Neural cell (in vitro differentiated cells): ENCODE data around the gene ERRFI1. TPM values are rescaled to one million over a fixed set of nuclear protein-coding genes. Genes with fewer than 3 reads are reported as not detected.

Source experiments
- H2AFZ ChIP-seq: fragments of 200-600, 300-800 bp; sonication (generic), shearing (Covaris generic); 2 replicates; pipeline ENCODE4 v1.6.0; 2014; ENCODE audit warnings: low read depth, mild to moderate bottlenecking, antibody characterized with exemption, low read length, moderate library complexity
- H3F3A ChIP-seq: fragments of 200-600 bp; shearing (Covaris generic); 2 replicates; pipeline ENCODE4 v1.6.1; 2016; ENCODE audit warnings: mild to moderate bottlenecking, moderate library complexity, mixed read lengths, antibody characterized with exemption, low read length; ENCODE audit not compliant: insufficient read depth, poor library complexity, severe bottlenecking
- H3K27ac ChIP-seq: fragments of 200-600, 300-800 bp; sonication (generic), shearing (Covaris generic); 2 replicates; pipeline ENCODE4 v1.5.1; 2014; ENCODE audit warnings: mild to moderate bottlenecking, low read length, moderate library complexity
- H3K27me3 ChIP-seq: fragments of 300-800, 200-600 bp; sonication (generic), shearing (Covaris generic); 2 replicates; pipeline ENCODE4 v1.6.0; 2014; ENCODE audit warnings: mild to moderate bottlenecking, low read depth, low read length, moderate library complexity; ENCODE audit not compliant: insufficient read depth
- H3K36me3 ChIP-seq: fragments of 300-800, 200-600 bp; sonication (generic), shearing (Covaris generic); 2 replicates; pipeline ENCODE4 v1.5.1; 2014; ENCODE audit warnings: mild to moderate bottlenecking, antibody characterized with exemption, low read length, moderate library complexity; ENCODE audit not compliant: insufficient read depth
- H3K4me2 ChIP-seq: fragments of 300-800, 200-600 bp; sonication (generic), shearing (Covaris generic); 2 replicates; pipeline ENCODE4 v1.6.0; 2014; ENCODE audit warnings: mild to moderate bottlenecking, low read length
- H3K4me3 ChIP-seq: fragments of 300-800, 200-600 bp; sonication (generic), shearing (Covaris generic); 2 replicates; pipeline ENCODE4 v1.5.1; 2014; ENCODE audit warnings: mild to moderate bottlenecking, low read length, moderate library complexity
- H3K79me2 ChIP-seq: fragments of 200-600 bp; shearing (Covaris generic); replicated peaks from 2 replicates; pipeline ENCODE4 v1.6.0; 2014; ENCODE audit warnings: mild to moderate bottlenecking, low read length, moderate library complexity; ENCODE audit not compliant: insufficient read depth
- H3K9ac ChIP-seq: fragments of 300-800, 200-600 bp; sonication (generic), shearing (Covaris generic); 2 replicates; pipeline ENCODE4 v1.6.1; 2016; ENCODE audit warnings: mild to moderate bottlenecking, low read length, mixed read lengths
- H3K9me2 ChIP-seq: fragments of 200-600 bp; shearing (Covaris generic); 2 replicates; pipeline ENCODE4 v1.6.1; 2016; ENCODE audit warnings: mild to moderate bottlenecking, low read length, mixed read lengths; ENCODE audit not compliant: insufficient read depth
- H3K9me3 ChIP-seq: fragments of 200-600, 300-800 bp; sonication (generic), shearing (Covaris generic); 2 replicates; pipeline ENCODE4 v1.6.1; 2016; ENCODE audit warnings: mild to moderate bottlenecking, mixed run types, low read length, moderate library complexity, mixed read lengths
- H4K20me1 ChIP-seq: fragments of 200-600 bp; shearing (Covaris generic); 2 replicates; pipeline ENCODE4 v1.6.1; 2016; ENCODE audit warnings: mild to moderate bottlenecking, mixed run types; ENCODE audit not compliant: insufficient read depth
- EP300 ChIP-seq: fragments of 450-650 bp; conservative IDR thresholded peaks from 2 replicates; pipeline ENCODE4 v1.6.1; 2014; ENCODE audit warnings: antibody characterized with exemption, mild to moderate bottlenecking, moderate library complexity; ENCODE audit not compliant: poor library complexity, severe bottlenecking
- EZH2 ChIP-seq: fragments of 200-600, 300-800 bp; shearing (Covaris generic), sonication (generic); IDR thresholded peaks from 2 replicates; pipeline ENCODE4 v1.6.1; 2014; ENCODE audit warnings: antibody characterized with exemption, low read length, borderline replicate concordance, mild to moderate bottlenecking; ENCODE audit not compliant: insufficient read depth, poor library complexity, severe bottlenecking
- MXI1 ChIP-seq: fragments of 450-650 bp; conservative IDR thresholded peaks from 2 replicates; pipeline ENCODE4 v1.6.1; 2014; ENCODE audit warnings: antibody characterized with exemption, mild to moderate bottlenecking; ENCODE audit not compliant: poor library complexity, severe bottlenecking
- POLR2AphosphoS5 ChIP-seq: IDR thresholded peaks from 2 replicates; pipeline ENCODE4 v1.6.1; 2012
- RAD21 ChIP-seq: fragments of 450-650 bp; conservative IDR thresholded peaks from 2 replicates; pipeline ENCODE4 v1.6.1; 2014; ENCODE audit warnings: antibody characterized with exemption, mild to moderate bottlenecking, moderate library complexity
- SMC3 ChIP-seq: fragments of 450-650 bp; conservative IDR thresholded peaks from 2 replicates; pipeline ENCODE4 v1.6.1; 2014; ENCODE audit warnings: antibody characterized with exemption, mild to moderate bottlenecking, moderate library complexity; ENCODE audit not compliant: poor library complexity
- TAF1 ChIP-seq: IDR thresholded peaks from 2 replicates; pipeline ENCODE4 v1.6.1; 2012; ENCODE audit warnings: low read depth
- polyA minus RNA-seq: library from RNA; depleted of rRNA, polyadenylated mRNA; stranded (reverse); fragments of >200 nt; gene quantifications from 2 replicates; pipeline ENCODE4 v1.2.3, GENCODE V29; 2014
- polyA plus RNA-seq: library from polyadenylated mRNA; depleted of rRNA; stranded (reverse); fragments of >200 nt; gene quantifications from 2 replicates; pipeline ENCODE4 v1.2.3, GENCODE V29; 2014
- TF ChIP-seq, protein P1 (sequence below): fragments of 450-650 bp; IDR thresholded peaks from 2 replicates; pipeline ENCODE4 v1.5.1; 2014; ENCODE audit warnings: antibody characterized with exemption, mild to moderate bottlenecking, moderate library complexity; ENCODE audit not compliant: poor library complexity, severe bottlenecking
- TF ChIP-seq, protein P2 (sequence below): IDR thresholded peaks from 2 replicates; pipeline ENCODE4 v1.6.1; 2012; ENCODE audit warnings: borderline replicate concordance

The ERRFI1 gene, protein sequence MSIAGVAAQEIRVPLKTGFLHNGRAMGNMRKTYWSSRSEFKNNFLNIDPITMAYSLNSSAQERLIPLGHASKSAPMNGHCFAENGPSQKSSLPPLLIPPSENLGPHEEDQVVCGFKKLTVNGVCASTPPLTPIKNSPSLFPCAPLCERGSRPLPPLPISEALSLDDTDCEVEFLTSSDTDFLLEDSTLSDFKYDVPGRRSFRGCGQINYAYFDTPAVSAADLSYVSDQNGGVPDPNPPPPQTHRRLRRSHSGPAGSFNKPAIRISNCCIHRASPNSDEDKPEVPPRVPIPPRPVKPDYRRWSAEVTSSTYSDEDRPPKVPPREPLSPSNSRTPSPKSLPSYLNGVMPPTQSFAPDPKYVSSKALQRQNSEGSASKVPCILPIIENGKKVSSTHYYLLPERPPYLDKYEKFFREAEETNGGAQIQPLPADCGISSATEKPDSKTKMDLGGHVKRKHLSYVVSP
- polyA plus RNA-seq = 72.5 and 72.9 TPM in 2 replicates
- 53.9 and 54.0 TPM in 2 replicates for polyA minus RNA-seq

DNA sequence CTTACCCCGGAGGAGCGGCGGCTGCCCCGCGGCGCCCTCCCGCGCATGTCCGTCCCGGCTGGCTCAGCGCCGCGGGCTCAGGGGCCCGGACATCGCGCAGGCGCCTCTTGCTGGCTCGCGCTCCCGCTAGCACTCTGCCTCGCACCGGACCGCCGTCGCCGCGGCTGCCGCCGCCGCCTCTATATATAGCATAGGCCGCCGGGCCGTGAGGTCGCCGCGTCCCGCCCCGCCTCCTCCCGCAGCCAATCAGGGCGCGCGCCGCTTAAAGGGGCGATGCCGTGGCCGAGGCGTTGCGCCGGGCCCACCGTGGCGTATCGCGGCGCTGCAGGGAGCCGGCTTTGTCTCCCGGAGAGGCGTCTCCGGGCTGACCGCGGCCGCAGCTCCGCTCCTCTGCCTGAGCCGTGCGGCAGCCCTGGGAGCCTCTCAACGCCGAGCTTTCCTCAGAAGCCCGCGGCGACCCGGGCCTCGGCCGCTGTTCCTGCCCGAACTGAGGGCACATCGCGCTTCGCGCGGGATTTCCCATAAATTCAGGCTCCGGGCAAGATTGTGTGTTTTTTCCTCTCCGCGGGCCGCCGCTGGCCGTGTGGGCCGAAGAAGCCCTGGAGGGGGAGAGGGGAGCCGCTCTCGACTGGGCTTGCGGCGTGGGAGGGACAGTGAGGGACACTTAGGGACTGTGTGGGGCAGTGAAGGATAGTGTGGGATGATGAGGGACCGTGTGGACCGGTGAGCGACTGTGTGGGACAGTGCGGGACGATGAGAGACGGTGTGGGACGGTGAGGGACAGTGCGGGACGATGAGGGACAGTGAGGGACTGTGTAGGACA, at the start of gene ERRFI1:
Gene ERRFI1, minus strand, starts transcription at position 157 of the 823 bp plus-strand sequence. CDS start 10,690 bp downstream, outside the sequence.
- H3K27me3 ChIP-seq = no peaks in the 10 kb centered on the region
- H3K9ac ChIP-seq = peak within 1 kb of the TSS; percentile 89
- H3K4me2 ChIP-seq = peak within 1 kb of the TSS; percentile 76
- peak within 1 kb of the TSS; percentile 68 for H3K4me3 ChIP-seq
- H3K36me3 ChIP-seq = no peaks in the 10 kb centered on the region
- H3K79me2 ChIP-seq = peaks cover 42% of the 10 kb centered on the region
- H3K9me2 ChIP-seq = no peaks in the 10 kb centered on the region
- no peaks in the 10 kb centered on the region for H3F3A ChIP-seq
- H3K27ac ChIP-seq = peak within 1 kb of the TSS; percentile 88
- TF ChIP-seq, protein P1, sequence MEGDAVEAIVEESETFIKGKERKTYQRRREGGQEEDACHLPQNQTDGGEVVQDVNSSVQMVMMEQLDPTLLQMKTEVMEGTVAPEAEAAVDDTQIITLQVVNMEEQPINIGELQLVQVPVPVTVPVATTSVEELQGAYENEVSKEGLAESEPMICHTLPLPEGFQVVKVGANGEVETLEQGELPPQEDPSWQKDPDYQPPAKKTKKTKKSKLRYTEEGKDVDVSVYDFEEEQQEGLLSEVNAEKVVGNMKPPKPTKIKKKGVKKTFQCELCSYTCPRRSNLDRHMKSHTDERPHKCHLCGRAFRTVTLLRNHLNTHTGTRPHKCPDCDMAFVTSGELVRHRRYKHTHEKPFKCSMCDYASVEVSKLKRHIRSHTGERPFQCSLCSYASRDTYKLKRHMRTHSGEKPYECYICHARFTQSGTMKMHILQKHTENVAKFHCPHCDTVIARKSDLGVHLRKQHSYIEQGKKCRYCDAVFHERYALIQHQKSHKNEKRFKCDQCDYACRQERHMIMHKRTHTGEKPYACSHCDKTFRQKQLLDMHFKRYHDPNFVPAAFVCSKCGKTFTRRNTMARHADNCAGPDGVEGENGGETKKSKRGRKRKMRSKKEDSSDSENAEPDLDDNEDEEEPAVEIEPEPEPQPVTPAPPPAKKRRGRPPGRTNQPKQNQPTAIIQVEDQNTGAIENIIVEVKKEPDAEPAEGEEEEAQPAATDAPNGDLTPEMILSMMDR = no peak
- TF ChIP-seq TAF1 (peak; percentile 73), MXI1 (peak; percentile 59), EZH2 (no peak), EP300 (peak; percentile 48), POLR2AphosphoS5 (peak; percentile 96), RAD21 (no peak), SMC3 (peak; percentile 13)
- TF ChIP-seq, protein P2, sequence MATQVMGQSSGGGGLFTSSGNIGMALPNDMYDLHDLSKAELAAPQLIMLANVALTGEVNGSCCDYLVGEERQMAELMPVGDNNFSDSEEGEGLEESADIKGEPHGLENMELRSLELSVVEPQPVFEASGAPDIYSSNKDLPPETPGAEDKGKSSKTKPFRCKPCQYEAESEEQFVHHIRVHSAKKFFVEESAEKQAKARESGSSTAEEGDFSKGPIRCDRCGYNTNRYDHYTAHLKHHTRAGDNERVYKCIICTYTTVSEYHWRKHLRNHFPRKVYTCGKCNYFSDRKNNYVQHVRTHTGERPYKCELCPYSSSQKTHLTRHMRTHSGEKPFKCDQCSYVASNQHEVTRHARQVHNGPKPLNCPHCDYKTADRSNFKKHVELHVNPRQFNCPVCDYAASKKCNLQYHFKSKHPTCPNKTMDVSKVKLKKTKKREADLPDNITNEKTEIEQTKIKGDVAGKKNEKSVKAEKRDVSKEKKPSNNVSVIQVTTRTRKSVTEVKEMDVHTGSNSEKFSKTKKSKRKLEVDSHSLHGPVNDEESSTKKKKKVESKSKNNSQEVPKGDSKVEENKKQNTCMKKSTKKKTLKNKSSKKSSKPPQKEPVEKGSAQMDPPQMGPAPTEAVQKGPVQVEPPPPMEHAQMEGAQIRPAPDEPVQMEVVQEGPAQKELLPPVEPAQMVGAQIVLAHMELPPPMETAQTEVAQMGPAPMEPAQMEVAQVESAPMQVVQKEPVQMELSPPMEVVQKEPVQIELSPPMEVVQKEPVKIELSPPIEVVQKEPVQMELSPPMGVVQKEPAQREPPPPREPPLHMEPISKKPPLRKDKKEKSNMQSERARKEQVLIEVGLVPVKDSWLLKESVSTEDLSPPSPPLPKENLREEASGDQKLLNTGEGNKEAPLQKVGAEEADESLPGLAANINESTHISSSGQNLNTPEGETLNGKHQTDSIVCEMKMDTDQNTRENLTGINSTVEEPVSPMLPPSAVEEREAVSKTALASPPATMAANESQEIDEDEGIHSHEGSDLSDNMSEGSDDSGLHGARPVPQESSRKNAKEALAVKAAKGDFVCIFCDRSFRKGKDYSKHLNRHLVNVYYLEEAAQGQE = peak; percentile 62
- H3K9me3 ChIP-seq = no peaks in the 10 kb centered on the region
- H2AFZ ChIP-seq = peak within 1 kb of the TSS; percentile 96
- H4K20me1 ChIP-seq = peaks cover 3% of the 10 kb centered on the region

DNA sequence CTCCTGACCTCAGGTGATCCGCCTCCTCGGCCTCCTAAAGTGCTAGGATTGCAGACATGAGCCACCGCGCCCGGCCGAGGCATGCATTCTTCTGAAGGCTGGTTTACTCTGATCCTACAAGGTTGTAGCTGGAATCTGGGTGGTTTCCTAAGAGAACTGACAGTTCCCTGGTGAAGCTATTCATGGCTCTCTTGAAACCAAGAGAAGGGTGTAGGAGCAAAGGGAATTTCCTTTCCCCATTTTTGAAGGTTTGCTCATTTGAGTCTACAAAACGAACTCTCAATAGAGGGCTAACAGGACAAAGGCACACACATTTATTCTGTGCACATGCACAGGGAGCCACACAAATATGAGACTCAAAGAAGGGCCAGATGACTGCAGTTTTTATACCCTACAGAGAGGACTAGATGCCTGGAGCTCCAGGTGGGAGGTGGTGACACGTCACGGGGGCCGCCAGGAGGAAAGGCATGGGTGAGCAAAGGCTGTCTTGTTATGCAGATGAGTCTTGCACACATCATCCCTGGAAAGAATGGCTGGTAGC, 49.5 kb upstream of the ERRFI1 start:
- Histone ChIP-seq H3K4me2 (no peak overlapping the region), H3K36me3 (no peaks in the 10 kb centered on the region), H3F3A (no peaks in the 10 kb centered on the region), H2AFZ (no peak overlapping the region), H4K20me1 (no peaks in the 10 kb centered on the region), H3K9me3 (no peaks in the 10 kb centered on the region), H3K27ac (no peak overlapping the region), H3K4me3 (no peak overlapping the region), H3K79me2 (no peaks in the 10 kb centered on the region), H3K9ac (no peak overlapping the region), H3K27me3 (no peaks in the 10 kb centered on the region), H3K9me2 (no peaks in the 10 kb centered on the region)
- TF ChIP-seq SMC3 = no peak
- TF ChIP-seq MXI1 = no peak
- no peak for TF ChIP-seq TAF1
- TF ChIP-seq, protein P1 = no peak
- TF ChIP-seq RAD21 = no peak
- TF ChIP-seq, protein P2 = no peak
- TF ChIP-seq EZH2 = no peak
- TF ChIP-seq EP300 = no peak
- no peak for TF ChIP-seq POLR2AphosphoS5
